Left lung (tissue), 10 donors: ENCODE data around the gene CAPN5. TPM values are rescaled to one million over a fixed set of nuclear protein-coding genes. Genes with fewer than 3 reads are reported as not detected.
A peak's percentile ranks its signal among the peaks of the same experiment; 100 is the strongest.

Experiments used
- ATAC-seq: fragments of 200-7000 bp; cut with Tn5 transposase; one replicate; pipeline ENCODE4 v1.9.1; 2020; ENCODE audit warnings: moderate library complexity
- DNase-seq, 4 donors: peaks; one replicate each; pipeline ENCODE4 v3.0.0-alpha.2; 2013 to 2020
- H3K27ac ChIP-seq, 2 donors: fragments of 200-600 bp; sonication (generic) in 1 of 2; one replicate each; pipeline versions ENCODE4 v1.5.0 to v1.8.0; 2020 to 2021
- H3K27me3 ChIP-seq, 2 donors: fragments of 200-600 bp; sonication (generic) in 1 of 2; one replicate each; pipeline versions ENCODE4 v1.5.0 to v1.8.0; 2020 to 2021
- H3K36me3 ChIP-seq, 2 donors: fragments of 200-600 bp; sonication (generic) in 1 of 2; one replicate each; pipeline versions ENCODE4 v1.5.0 to v1.8.0; 2020 to 2021
- H3K4me1 ChIP-seq, 2 donors: fragments of 200-600 bp; one replicate each; pipeline ENCODE4 v1.8.0; 2021
- H3K4me3 ChIP-seq, 2 donors: fragments of 200-600 bp; sonication (generic) in 1 of 2; one replicate each; pipeline versions ENCODE4 v1.5.0 to v1.8.0; 2020 to 2021; ENCODE audit warnings: mild to moderate bottlenecking in 1 of 2
- H3K9me3 ChIP-seq, 2 donors: fragments of 200-600 bp; sonication (generic) in 1 of 2; one replicate each; pipeline versions ENCODE4 v1.5.0 to v1.8.0; 2020 to 2021
- intact Hi-C, 2 donors: fragments of 100-400 bp; cut with DNase I; formaldehyde crosslinking; loops; one replicate each; pipeline versions ENCODE4 v1.11.2 to v1.14.2; 2022
- polyA plus RNA-seq, 6 donors: library from polyadenylated mRNA; unstranded; fragments of 120-200 nt; gene quantifications; one replicate each; pipeline ENCODE4 v1.2.1, GENCODE V29; 2013; ENCODE audit not compliant: insufficient read length in 6 of 6
- total RNA-seq, 2 donors: library from RNA; stranded (reverse); fragmentation: NEBNext Ultra II Directional; extraction: Animal tissue kit (Norgen Biotek cat#: 25700); gene quantifications; one replicate each; pipeline ENCODE4 v1.2.1, GENCODE V29; 2021
- TF ChIP-seq, protein P1 (sequence below), 2 donors: fragments of 200-600 bp; sonication (generic) in 1 of 2; IDR thresholded peaks; one replicate each; pipeline versions ENCODE4 v1.5.0 to v1.8.0; 2021; ENCODE audit warnings: antibody characterized with exemption in 2 of 2
- donor health status: DM: no; HTN: yes; CAD: no.
- donor health status: DM: no; HTN: no; CAD: no.

Gene CAPN5
- total and polyA plus RNA-seq, 8 donors, result 11.7 to 32.9 (median 24.8) TPM

DNA sequence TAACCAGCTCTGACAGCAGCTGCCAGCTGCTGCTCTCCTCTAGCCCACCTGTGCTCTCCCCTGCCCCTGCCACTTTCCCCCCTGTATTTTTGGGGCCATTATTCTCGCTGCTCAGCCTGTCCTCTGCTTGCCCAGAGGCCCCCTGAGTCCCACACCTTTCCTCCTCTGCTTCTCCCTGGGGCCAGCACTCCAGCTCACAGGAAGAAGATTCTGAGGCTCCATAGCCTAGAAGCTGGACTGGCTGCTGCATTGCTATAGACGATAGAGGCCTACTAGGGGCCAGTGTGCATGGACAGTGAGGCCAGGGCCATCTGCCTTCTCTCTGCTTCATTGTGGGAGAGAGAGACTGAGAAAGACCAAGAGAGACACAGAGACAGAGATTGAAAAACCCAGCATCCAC, 36.5 kb downstream of the CAPN5 start:
- intact Hi-C loops, result no loop called here
- H3K4me1 ChIP-seq, result no peaks in the 10 kb centered on the region
- no peak overlapping the region for H3K27ac ChIP-seq
- no peaks in the 10 kb centered on the region for H3K27me3 ChIP-seq
- H3K4me3 ChIP-seq, result no peak overlapping the region
- TF ChIP-seq, protein P1, sequence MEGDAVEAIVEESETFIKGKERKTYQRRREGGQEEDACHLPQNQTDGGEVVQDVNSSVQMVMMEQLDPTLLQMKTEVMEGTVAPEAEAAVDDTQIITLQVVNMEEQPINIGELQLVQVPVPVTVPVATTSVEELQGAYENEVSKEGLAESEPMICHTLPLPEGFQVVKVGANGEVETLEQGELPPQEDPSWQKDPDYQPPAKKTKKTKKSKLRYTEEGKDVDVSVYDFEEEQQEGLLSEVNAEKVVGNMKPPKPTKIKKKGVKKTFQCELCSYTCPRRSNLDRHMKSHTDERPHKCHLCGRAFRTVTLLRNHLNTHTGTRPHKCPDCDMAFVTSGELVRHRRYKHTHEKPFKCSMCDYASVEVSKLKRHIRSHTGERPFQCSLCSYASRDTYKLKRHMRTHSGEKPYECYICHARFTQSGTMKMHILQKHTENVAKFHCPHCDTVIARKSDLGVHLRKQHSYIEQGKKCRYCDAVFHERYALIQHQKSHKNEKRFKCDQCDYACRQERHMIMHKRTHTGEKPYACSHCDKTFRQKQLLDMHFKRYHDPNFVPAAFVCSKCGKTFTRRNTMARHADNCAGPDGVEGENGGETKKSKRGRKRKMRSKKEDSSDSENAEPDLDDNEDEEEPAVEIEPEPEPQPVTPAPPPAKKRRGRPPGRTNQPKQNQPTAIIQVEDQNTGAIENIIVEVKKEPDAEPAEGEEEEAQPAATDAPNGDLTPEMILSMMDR (IDR thresholded peaks at IDR 0.05), result no peak
- H3K9me3 ChIP-seq, result no peaks in the 10 kb centered on the region
- H3K36me3 ChIP-seq, result no peaks in the 10 kb centered on the region
- no peak for ATAC-seq
- DNase-seq, result no peak

DNA sequence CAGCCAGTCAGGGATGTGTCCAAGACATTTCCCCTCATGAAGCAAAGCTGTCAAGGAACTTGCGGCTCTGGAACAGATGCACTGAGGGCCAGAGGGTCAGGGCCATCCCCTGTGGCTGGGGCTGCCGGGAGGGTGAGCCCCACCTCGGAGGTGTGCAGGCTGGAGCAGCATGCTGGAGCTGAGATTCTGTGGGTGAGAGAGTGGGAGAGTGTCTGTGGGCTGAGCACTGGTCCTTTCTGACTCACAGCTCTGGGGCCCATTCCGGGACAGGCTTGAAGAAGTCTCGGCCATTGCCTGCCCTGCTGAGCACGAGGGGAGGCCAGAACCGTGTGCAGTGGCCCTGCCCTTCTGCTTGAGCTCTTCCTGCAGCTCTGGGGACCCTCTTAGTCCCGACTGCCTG, 38.0 kb downstream of the CAPN5 start:
- intact Hi-C loops, result no loop called here
- TF ChIP-seq, protein P1 (IDR thresholded peaks at IDR 0.05), result no peak
- H3K4me3 ChIP-seq, result no peak overlapping the region
- ATAC-seq, result no peak
- DNase-seq, result no peak
- H3K27ac ChIP-seq, result no peak overlapping the region
- no peaks in the 10 kb centered on the region for H3K4me1 ChIP-seq
- no peaks in the 10 kb centered on the region for H3K27me3 ChIP-seq
- no peaks in the 10 kb centered on the region for H3K36me3 ChIP-seq
- H3K9me3 ChIP-seq, result no peaks in the 10 kb centered on the region

DNA sequence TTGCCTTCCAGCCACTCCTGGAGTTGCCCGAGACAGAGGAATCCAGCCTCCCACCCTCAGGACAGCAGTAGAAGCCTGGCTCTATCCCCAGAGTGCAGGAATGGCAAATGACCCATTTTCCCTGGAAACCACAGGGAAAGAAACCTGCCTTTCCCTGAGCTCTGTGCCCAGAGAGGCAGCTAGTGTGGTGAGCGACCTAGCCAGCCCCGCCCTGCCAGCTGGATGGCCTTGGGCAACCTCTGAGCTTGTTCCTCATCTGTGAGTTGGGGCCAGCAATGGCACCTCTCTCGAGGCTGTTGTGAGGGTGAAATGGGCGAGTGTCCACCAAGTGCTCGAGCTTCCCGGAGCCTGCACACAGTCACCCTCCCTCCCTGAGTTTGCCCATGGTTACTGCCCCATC, 39.5 kb downstream of the CAPN5 start:
- H3K9me3 ChIP-seq, result no peaks in the 10 kb centered on the region
- no peak overlapping the region for H3K27ac ChIP-seq
- intact Hi-C loops, result no loop called here
- H3K4me3 ChIP-seq, result no peak overlapping the region
- DNase-seq, result no peak
- H3K36me3 ChIP-seq, result no peaks in the 10 kb centered on the region
- ATAC-seq, result no peak
- TF ChIP-seq, protein P1 (IDR thresholded peaks at IDR 0.05), result no peak
- H3K4me1 ChIP-seq, result no peaks in the 10 kb centered on the region
- H3K27me3 ChIP-seq, result no peaks in the 10 kb centered on the region

DNA sequence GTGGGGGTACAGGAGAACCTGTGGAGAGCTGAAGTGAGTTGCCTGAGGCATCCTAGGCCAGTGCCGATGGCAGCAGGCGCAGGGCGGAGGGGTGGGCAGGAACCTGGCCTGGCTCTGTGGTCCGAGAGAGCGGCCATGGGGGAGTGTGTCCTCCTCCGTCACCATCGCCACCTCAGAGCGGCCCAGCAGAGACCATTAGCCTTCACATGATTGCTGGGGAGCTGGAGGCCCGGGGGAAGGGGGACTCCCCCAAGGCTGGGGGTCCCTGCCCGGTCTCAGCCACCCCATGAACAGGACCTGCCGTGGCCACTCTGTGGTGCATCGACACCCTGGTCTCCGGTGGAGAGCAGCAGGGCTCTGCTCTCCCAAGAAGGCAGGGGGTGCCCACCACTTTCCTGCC, 40.0 kb downstream of the CAPN5 start:
- intact Hi-C loops, result no loop called here
- TF ChIP-seq, protein P1 (IDR thresholded peaks at IDR 0.05), result no peak
- no peak for ATAC-seq

DNA sequence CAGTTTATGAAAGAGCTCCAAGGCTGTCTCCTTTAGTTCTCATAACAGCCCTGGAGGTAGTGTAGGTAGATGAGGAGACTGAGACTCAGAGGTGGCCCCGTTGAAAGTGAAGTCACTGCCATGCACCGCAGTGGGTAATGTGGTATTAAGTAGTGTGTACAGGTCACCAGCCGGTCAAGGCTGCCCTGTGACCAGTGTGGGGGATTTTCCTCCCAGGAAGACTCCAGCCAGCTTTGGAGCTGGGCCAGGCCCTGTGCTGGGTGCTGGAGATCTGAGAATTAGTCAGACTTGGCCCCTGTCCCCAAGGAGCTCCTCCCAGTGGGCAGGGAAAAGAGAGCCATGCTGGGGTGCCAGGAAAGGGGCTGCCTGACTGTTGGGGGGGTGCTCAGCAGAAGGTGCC, 41.2 kb downstream of the CAPN5 start:
- Histone ChIP-seq H3K27ac (no peak overlapping the region), H3K27me3 (no peaks in the 10 kb centered on the region), H3K9me3 (no peaks in the 10 kb centered on the region), H3K4me3 (no peak overlapping the region), H3K4me1 (no peaks in the 10 kb centered on the region), H3K36me3 (no peaks in the 10 kb centered on the region)
- intact Hi-C loops, result no loop called here
- DNase-seq (peak in 2 of 4 donors; percentile 34 to 72), ATAC-seq (peak; percentile 77)
- TF ChIP-seq, protein P1 (IDR thresholded peaks at IDR 0.05), result no peak

More for the DNA sequence above, 40.0 kb downstream of the CAPN5 start:
- Histone ChIP-seq H3K4me3 (no peak overlapping the region), H3K27ac (no peak overlapping the region), H3K9me3 (no peaks in the 10 kb centered on the region), H3K4me1 (no peaks in the 10 kb centered on the region), H3K27me3 (no peaks in the 10 kb centered on the region), H3K36me3 (no peaks in the 10 kb centered on the region)
- DNase-seq, result no peak
